Activated T-cell treated with anti-CD3 and anti-CD28 coated beads, Interleukin-2, amount 50 U/mL, for 72 hours (primary cell): ENCODE results near the gene SH3TC2. TPM values are rescaled to one million over a fixed set of nuclear protein-coding genes. Genes with fewer than 3 reads are reported as not detected.

Experiments
- ATAC-seq, 2 donors: fragments of 150-1000 bp; cut with Tn5 transposase; replicated peaks in 1 of 2; 2 replicates each; pipeline ENCODE4 v1.10.0; 2021; ENCODE audit warnings: moderate library complexity in 2 of 2, mild to moderate bottlenecking in 1 of 2
- DNase-seq, 2 donors: peaks; one replicate each; pipeline ENCODE4 v3.0.0; 2021 to 2022; ENCODE audit warnings: mixed read lengths in 1 of 2
- H3K27ac Mint-ChIP-seq: one replicate; pipeline ENCODE4 v1.8.0; 2022; ENCODE audit warnings: mild to moderate bottlenecking, moderate library complexity, mixed read lengths
- H3K27me3 Mint-ChIP-seq: one replicate; pipeline ENCODE4 v1.8.0; 2022; ENCODE audit warnings: low read depth, mixed read lengths
- H3K36me3 Mint-ChIP-seq, 2 donors: one replicate each; pipeline ENCODE4 v1.8.0; 2022; ENCODE audit warnings: mixed read lengths in 2 of 2, mild to moderate bottlenecking in 1 of 2; ENCODE audit not compliant: insufficient read depth in 2 of 2
- H3K4me1 Mint-ChIP-seq: one replicate; pipeline ENCODE4 v1.8.0; 2022; ENCODE audit warnings: low read depth, mixed read lengths
- H3K4me3 Mint-ChIP-seq, 2 donors: one replicate each; pipeline ENCODE4 v1.8.0; 2022; ENCODE audit warnings: mild to moderate bottlenecking in 2 of 2, mixed read lengths in 2 of 2, moderate library complexity in 2 of 2
- H3K9me3 Mint-ChIP-seq, 2 donors: one replicate each; pipeline ENCODE4 v1.8.0; 2022; ENCODE audit warnings: mixed read lengths in 2 of 2
- total RNA-seq, 2 donors: library from RNA; stranded (reverse); gene quantifications; one replicate each; pipeline ENCODE4 v1.2.3, GENCODE V29; 2022

Gene SH3TC2
- total RNA-seq, 2 donors from 2014 or later: 0.24 TPM; not detected in 1

- H3K9me3 Mint-ChIP-seq: no peaks in the 10 kb centered on the region
- DNase-seq (no peak), ATAC-seq (peak; percentile 17 to 47)
- H3K27me3 Mint-ChIP-seq: peaks cover 17% of the 10 kb centered on the region
- H3K36me3 Mint-ChIP-seq: no peaks in the 10 kb centered on the region
- H3K4me3 Mint-ChIP-seq: peak overlapping the region; percentile 0 to 35
- H3K4me1 Mint-ChIP-seq: peaks cover 32% of the 10 kb centered on the region
- peak overlapping the region; percentile 0 for H3K27ac Mint-ChIP-seq
Observed at GRCh38 chr5:149036970-149037369, 25.9 kb downstream of the SH3TC2 start.

GRCh38 chr5:149036168-149036567, 26.7 kb downstream of the SH3TC2 start:
- no peaks in the 10 kb centered on the region for H3K9me3 Mint-ChIP-seq
- no peak overlapping the region for H3K4me3 Mint-ChIP-seq
- DNase-seq (peak in 1 of 2 donors; percentile 24), ATAC-seq (peak in 1 of 2 donors; percentile 42)
- peaks cover 32% of the 10 kb centered on the region for H3K4me1 Mint-ChIP-seq
- H3K36me3 Mint-ChIP-seq: no peaks in the 10 kb centered on the region
- no peak overlapping the region for H3K27ac Mint-ChIP-seq
- peaks cover 17% of the 10 kb centered on the region for H3K27me3 Mint-ChIP-seq

DNA sequence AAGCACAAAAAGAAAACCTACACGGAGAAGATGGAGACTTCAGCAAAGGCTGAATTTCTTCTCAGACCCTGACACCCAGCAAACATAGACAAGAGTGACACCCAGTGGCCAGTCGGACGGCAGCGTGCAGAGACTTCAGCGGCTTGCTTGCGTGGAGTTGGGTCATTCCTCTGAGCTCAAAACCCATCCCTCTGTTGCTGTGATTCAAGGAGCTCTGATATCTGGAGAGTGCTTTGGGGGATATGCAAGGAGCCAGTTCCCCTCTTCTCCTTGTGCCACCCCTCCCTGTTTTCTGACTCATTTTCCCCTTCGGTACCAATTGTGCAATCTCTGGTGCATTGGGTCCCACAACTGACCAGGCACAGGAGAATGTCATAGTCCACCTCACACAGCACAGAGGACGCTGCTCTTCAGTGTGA, 27.5 kb downstream of the SH3TC2 start:
- Mint-ChIP-seq H3K4me3 (no peak overlapping the region), H3K4me1 (peaks cover 32% of the 10 kb centered on the region), H3K27ac (no peak overlapping the region), H3K36me3 (no peaks in the 10 kb centered on the region), H3K27me3 (peaks cover 17% of the 10 kb centered on the region), H3K9me3 (no peaks in the 10 kb centered on the region)
- DNase-seq (peak; percentile 75), ATAC-seq (peak; percentile 82 to 88)

GRCh38 chr5:149030838-149031397, 31.9 kb downstream of the SH3TC2 start:
- peak in 1 of 2 donors; percentile 41 for ATAC-seq
- no peaks in the 10 kb centered on the region for H3K9me3 Mint-ChIP-seq
- no peaks in the 10 kb centered on the region for H3K27me3 Mint-ChIP-seq
- H3K27ac Mint-ChIP-seq: no peak overlapping the region
- H3K36me3 Mint-ChIP-seq: no peaks in the 10 kb centered on the region
- H3K4me1 Mint-ChIP-seq: peaks cover 17% of the 10 kb centered on the region
- no peak for DNase-seq
- H3K4me3 Mint-ChIP-seq: no peak overlapping the region

DNA sequence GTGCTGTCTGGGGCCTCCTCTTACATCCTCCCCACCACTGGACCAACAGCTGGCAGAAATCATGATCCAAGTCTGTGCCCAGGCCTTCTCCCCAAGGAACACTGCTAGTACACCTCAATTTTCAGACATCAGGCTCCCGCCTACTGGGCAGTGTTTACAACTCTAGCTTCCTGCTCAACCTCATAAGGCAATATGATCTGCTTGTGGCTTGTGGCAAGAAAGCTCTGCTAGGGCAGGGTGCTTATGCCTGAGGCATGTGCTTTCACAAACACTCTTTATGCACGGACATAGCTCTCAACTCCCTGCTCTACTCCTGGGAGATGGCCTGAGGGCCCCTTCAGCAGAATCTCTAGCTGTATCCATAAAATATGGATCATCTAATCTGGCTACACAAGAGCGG, 32.5 kb downstream of the SH3TC2 start:
- Mint-ChIP-seq H3K9me3 (no peaks in the 10 kb centered on the region), H3K4me3 (no peak overlapping the region), H3K36me3 (no peaks in the 10 kb centered on the region), H3K27ac (no peak overlapping the region), H3K27me3 (no peaks in the 10 kb centered on the region), H3K4me1 (peaks cover 12% of the 10 kb centered on the region)
- no peak for DNase-seq
- peak in 1 of 2 donors; percentile 21 for ATAC-seq

- Mint-ChIP-seq H3K27ac (no peak overlapping the region), H3K4me1 (peaks cover 8% of the 10 kb centered on the region), H3K36me3 (no peaks in the 10 kb centered on the region), H3K9me3 (no peaks in the 10 kb centered on the region), H3K4me3 (no peak overlapping the region), H3K27me3 (no peaks in the 10 kb centered on the region)
- DNase-seq: no peak
- no peak for ATAC-seq
Observed at GRCh38 chr5:149028984-149029383, 33.9 kb downstream of the SH3TC2 start.

DNA sequence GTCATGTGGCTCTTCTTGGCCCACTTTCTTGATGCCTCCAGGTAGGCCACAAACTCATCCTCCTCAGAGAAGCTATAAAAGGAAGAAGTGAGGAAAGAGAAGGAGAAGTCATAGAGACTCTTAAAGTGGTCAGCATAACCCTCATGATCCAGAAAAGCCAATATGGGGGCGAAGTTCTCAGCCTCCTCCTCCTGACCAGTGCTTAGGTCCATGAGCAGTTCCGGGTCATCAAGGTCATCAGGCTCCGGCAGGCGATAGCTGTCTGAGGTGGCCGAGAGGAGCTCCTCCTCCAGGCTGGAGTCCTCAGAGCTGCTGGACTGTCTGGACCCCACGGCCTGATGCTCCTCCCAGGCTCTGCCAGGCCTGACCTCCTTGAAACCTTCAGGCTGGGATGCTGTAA, 34.7 kb downstream of the SH3TC2 start:
- H3K36me3 Mint-ChIP-seq: no peaks in the 10 kb centered on the region
- no peak overlapping the region for H3K4me3 Mint-ChIP-seq
- no peak for ATAC-seq
- H3K9me3 Mint-ChIP-seq: no peaks in the 10 kb centered on the region
- no peak overlapping the region for H3K27ac Mint-ChIP-seq
- H3K27me3 Mint-ChIP-seq: no peaks in the 10 kb centered on the region
- no peak for DNase-seq
- H3K4me1 Mint-ChIP-seq: peaks cover 8% of the 10 kb centered on the region

DNA sequence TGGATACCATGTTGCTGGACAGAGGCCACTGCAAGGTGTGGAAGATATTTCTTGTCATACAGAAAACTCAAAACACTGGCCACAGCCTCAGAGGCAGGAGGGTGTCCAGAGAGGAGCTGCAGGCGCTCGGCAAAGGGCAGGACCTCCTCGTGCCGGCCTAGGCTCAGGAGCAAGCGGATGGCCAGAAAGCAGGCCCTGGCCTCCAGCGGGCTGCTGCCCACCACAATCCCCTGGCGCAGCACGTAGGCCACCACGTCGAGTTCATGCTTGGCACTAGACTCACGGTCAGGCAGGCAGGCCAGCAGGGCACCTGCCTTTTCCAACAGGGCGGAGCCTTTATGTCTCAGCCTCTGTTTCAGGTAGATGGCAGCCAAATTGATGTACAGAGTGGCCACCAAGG, 35.2 kb downstream of the SH3TC2 start:
- Mint-ChIP-seq H3K9me3 (no peaks in the 10 kb centered on the region), H3K36me3 (no peaks in the 10 kb centered on the region), H3K27ac (no peak overlapping the region), H3K4me3 (no peak overlapping the region), H3K27me3 (no peaks in the 10 kb centered on the region), H3K4me1 (peaks cover 8% of the 10 kb centered on the region)
- DNase-seq (no peak), ATAC-seq (no peak)

DNA sequence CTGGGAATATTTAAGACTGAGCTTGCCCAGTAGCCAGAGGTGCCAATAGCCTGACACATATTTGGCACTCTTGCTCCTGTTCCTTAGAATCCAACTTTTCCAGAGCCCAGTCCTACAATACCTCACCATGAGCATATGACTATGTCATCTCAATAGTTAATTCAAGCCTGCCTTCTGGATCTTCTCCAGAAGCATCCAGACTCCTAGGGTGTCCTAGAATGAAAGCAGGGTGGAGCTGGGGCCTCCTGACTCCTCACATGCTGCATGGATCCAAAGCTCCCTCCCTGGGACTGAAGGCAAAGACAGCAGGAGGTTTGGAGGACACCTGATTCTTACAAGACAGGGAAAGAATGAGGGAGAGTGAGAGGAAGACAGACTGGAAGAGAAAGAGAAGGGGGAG, 37.9 kb downstream of the SH3TC2 start:
- no peak overlapping the region for H3K4me3 Mint-ChIP-seq
- peaks cover 0 to 1% of the 10 kb centered on the region in 2 donors for H3K36me3 Mint-ChIP-seq
- peaks cover 12% of the 10 kb centered on the region for H3K27me3 Mint-ChIP-seq
- no peak for DNase-seq
- peaks cover 0 to 2% of the 10 kb centered on the region in 2 donors for H3K9me3 Mint-ChIP-seq
- no peak overlapping the region for H3K27ac Mint-ChIP-seq
- peaks cover 4% of the 10 kb centered on the region for H3K4me1 Mint-ChIP-seq
- ATAC-seq: no peak

GRCh38 chr5:149024477-149024876, 38.4 kb downstream of the SH3TC2 start:
- ATAC-seq: no peak
- Mint-ChIP-seq H3K27ac (no peak overlapping the region), H3K4me1 (peaks cover 4% of the 10 kb centered on the region), H3K9me3 (peaks cover 0 to 2% of the 10 kb centered on the region in 2 donors), H3K27me3 (peaks cover 12% of the 10 kb centered on the region), H3K36me3 (peaks cover 0 to 1% of the 10 kb centered on the region in 2 donors), H3K4me3 (no peak overlapping the region)
- no peak for DNase-seq

GRCh38 chr5:149022200-149022599, 40.7 kb downstream of the SH3TC2 start:
- Mint-ChIP-seq H3K9me3 (peaks cover 0 to 2% of the 10 kb centered on the region in 2 donors), H3K27me3 (peaks cover 12% of the 10 kb centered on the region), H3K27ac (no peak overlapping the region), H3K4me1 (peaks cover 19% of the 10 kb centered on the region), H3K36me3 (peaks cover 1 to 2% of the 10 kb centered on the region in 2 donors), H3K4me3 (no peak overlapping the region)
- no peak for ATAC-seq
- DNase-seq: no peak

GRCh38 chr5:149019679-149020078, 43.2 kb downstream of the SH3TC2 start:
- no peak for DNase-seq
- H3K27ac Mint-ChIP-seq: no peak overlapping the region
- no peak overlapping the region for H3K4me3 Mint-ChIP-seq
- no peak for ATAC-seq
- peaks cover 12% of the 10 kb centered on the region for H3K27me3 Mint-ChIP-seq
- peaks cover 19% of the 10 kb centered on the region for H3K4me1 Mint-ChIP-seq
- peaks cover 0 to 2% of the 10 kb centered on the region in 2 donors for H3K9me3 Mint-ChIP-seq
- H3K36me3 Mint-ChIP-seq: peaks cover 1 to 2% of the 10 kb centered on the region in 2 donors

DNA sequence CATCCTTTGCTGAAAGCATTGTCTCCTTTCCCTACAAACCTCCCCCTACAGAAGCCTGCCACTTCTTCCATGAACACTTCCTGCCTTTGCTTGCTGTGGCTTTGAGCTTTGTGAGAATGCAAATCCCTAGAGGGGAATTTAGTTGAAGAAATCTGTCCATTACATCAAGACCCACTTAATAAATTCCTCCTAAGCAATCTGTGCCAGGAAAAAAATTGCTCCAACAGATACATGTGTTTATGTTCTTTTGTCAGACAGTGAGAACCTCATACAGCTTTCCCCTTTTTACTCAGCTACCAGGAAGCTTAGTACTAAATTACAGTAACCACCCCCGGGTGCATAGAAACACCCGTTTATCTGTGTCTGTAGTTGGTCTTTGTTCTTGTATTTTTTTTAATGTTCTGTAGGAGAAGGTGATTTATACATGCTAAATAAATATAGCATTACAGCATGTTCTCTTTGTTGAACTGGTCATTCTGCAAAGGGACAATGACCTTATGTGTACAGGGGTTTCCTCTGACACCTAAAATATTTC, 43.9 kb downstream of the SH3TC2 start:
- H3K4me1 Mint-ChIP-seq: peaks cover 19% of the 10 kb centered on the region
- peak overlapping the region; percentile 94 for H3K27ac Mint-ChIP-seq
- DNase-seq (no peak), ATAC-seq (peak; percentile 78 to 90)
- H3K27me3 Mint-ChIP-seq: peaks cover 12% of the 10 kb centered on the region
- H3K4me3 Mint-ChIP-seq: peak overlapping the region; percentile 36 to 86
- H3K36me3 Mint-ChIP-seq: peaks cover 1 to 2% of the 10 kb centered on the region in 2 donors
- peaks cover 0 to 2% of the 10 kb centered on the region in 2 donors for H3K9me3 Mint-ChIP-seq

- ATAC-seq (no peak), DNase-seq (no peak)
- H3K36me3 Mint-ChIP-seq: peaks cover 1 to 2% of the 10 kb centered on the region in 2 donors
- H3K9me3 Mint-ChIP-seq: peaks cover 0 to 2% of the 10 kb centered on the region in 2 donors
- H3K4me3 Mint-ChIP-seq: no peak overlapping the region
- peaks cover 12% of the 10 kb centered on the region for H3K27me3 Mint-ChIP-seq
- H3K4me1 Mint-ChIP-seq: peaks cover 19% of the 10 kb centered on the region
- H3K27ac Mint-ChIP-seq: no peak overlapping the region
Observed at GRCh38 chr5:149017636-149018035, 45.2 kb downstream of the SH3TC2 start.
